HUES48 (cell line): ENCODE data around the gene GRB10.
A peak's percentile ranks its signal among the peaks of the same experiment; 100 is the strongest.

Experiments
- H3K27ac ChIP-seq: one replicate; pipeline ENCODE4 v1.7.0; 2013; ENCODE audit warnings: low read depth, low read length, inconsistent platforms
- H3K27me3 ChIP-seq: 2 replicates; pipeline ENCODE4 v1.6.1; 2013; ENCODE audit warnings: mild to moderate bottlenecking, low read length; ENCODE audit not compliant: control insufficient read depth, insufficient read depth
- H3K36me3 ChIP-seq: 2 replicates; pipeline ENCODE4 v1.6.1; 2013; ENCODE audit warnings: low read length; ENCODE audit not compliant: control insufficient read depth, insufficient read depth
- H3K4me1 ChIP-seq: 2 replicates; pipeline ENCODE4 v1.6.1; 2013; ENCODE audit warnings: mild to moderate bottlenecking, low read length; ENCODE audit not compliant: control insufficient read depth, insufficient read depth
- H3K4me3 ChIP-seq: 2 replicates; pipeline ENCODE4 v1.5.1; 2013; ENCODE audit warnings: mild to moderate bottlenecking, low read depth, low read length
- H3K9ac ChIP-seq: 2 replicates; pipeline ENCODE4 v1.6.1; 2013; ENCODE audit warnings: mild to moderate bottlenecking, low read depth, low read length, moderate library complexity
- H3K9me3 ChIP-seq: 2 replicates; pipeline ENCODE4 v1.6.1; 2013; ENCODE audit warnings: low read length; ENCODE audit not compliant: control insufficient read depth, insufficient read depth

GRB10 gene

DNA sequence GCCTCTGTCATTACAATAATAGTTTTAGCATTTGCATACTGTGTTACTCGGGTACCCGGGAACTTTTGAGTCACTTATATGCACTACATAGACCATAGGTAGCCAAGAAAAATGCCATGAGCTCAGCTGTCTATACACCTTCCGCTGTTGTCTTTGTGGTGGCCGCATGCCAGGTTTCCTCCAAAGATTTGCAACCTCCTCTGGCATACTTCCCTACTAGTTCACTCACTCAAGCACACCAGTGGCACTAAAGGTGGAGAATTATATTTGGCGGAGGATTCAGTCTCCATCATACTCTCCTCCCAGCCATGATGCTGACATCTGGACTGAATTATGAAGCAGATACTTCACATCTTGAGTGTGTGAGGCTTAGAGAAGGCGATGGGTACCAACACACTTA is 35.6 kb upstream of the GRB10 start:
- Histone ChIP-seq H3K4me3 (no peak overlapping the region), H3K9me3 (no peaks in the 10 kb centered on the region), H3K27ac (no peak overlapping the region), H3K27me3 (no peaks in the 10 kb centered on the region), H3K9ac (no peak overlapping the region), H3K4me1 (peaks cover 18% of the 10 kb centered on the region), H3K36me3 (no peaks in the 10 kb centered on the region)

DNA sequence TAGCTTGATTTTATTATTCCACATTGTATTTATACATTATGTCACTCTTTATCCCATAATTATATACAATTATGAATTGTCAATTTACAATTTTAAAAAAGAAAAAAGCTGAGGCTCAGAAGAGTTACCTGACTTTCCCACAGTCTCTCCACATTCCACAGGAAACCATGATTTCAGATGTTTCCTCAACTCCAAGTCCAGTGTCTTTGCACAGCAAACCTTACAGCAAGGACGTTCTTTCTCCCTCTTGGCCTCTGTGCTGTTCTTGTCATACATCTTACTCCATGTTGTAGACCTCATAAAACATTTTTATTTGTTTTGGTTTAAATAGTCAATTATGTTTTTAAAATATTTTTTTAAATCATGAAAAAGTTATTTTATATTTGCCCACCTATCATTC is 34.9 kb upstream of the GRB10 start:
- Histone ChIP-seq H3K4me3 (no peak overlapping the region), H3K9ac (no peak overlapping the region), H3K27ac (no peak overlapping the region), H3K27me3 (no peaks in the 10 kb centered on the region), H3K9me3 (no peaks in the 10 kb centered on the region), H3K4me1 (peaks cover 25% of the 10 kb centered on the region), H3K36me3 (no peaks in the 10 kb centered on the region)

DNA sequence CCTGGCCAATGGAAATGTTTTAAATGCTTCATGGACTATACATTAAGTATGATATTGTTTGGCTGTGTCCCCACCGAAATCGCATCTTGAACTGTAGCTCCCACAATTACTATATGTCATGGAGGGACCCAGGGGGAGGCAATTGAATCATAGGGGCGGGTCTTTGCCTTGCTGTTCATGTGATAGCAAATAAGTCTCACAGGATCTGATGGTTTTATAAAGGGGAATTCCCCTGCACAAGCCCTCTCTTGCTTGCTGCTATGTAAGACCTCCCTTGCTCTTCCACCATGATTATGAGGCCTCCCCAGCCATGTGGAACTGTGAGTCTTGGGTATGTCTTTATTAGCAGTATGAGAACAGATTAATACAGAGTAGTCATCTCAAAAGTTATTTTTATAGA is 32.4 kb upstream of the GRB10 start:
- Histone ChIP-seq H3K27ac (no peak overlapping the region), H3K36me3 (no peaks in the 10 kb centered on the region), H3K9ac (no peak overlapping the region), H3K4me1 (peaks cover 32% of the 10 kb centered on the region), H3K9me3 (no peaks in the 10 kb centered on the region), H3K4me3 (no peak overlapping the region), H3K27me3 (peaks cover 2% of the 10 kb centered on the region; the same call in 1 of the 2 replicates)

DNA sequence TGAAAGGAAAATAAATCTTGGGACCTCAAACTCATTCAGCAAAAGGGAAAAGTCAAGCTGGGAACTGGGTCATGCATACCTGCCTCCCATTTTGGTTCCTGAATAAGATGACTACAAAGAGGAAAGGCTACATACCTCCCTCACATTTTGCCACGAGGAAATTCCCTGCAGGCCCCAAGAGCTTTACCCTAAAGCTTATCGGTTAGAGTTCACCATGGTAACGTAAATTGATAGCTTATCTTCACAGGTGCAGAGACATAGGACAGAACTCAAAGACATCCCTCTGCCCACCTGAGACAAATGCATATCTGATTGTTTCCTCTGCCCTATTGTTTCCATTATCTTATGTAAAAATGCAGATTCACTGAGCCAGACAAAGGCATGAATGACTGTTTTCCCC is 31.5 kb upstream of the GRB10 start:
- Histone ChIP-seq H3K4me3 (no peak overlapping the region), H3K4me1 (peaks cover 32% of the 10 kb centered on the region), H3K27ac (peak overlapping the region; percentile 80), H3K9ac (no peak overlapping the region), H3K36me3 (no peaks in the 10 kb centered on the region), H3K9me3 (no peaks in the 10 kb centered on the region), H3K27me3 (peaks cover 3% of the 10 kb centered on the region; the same call in 1 of the 2 replicates)

DNA sequence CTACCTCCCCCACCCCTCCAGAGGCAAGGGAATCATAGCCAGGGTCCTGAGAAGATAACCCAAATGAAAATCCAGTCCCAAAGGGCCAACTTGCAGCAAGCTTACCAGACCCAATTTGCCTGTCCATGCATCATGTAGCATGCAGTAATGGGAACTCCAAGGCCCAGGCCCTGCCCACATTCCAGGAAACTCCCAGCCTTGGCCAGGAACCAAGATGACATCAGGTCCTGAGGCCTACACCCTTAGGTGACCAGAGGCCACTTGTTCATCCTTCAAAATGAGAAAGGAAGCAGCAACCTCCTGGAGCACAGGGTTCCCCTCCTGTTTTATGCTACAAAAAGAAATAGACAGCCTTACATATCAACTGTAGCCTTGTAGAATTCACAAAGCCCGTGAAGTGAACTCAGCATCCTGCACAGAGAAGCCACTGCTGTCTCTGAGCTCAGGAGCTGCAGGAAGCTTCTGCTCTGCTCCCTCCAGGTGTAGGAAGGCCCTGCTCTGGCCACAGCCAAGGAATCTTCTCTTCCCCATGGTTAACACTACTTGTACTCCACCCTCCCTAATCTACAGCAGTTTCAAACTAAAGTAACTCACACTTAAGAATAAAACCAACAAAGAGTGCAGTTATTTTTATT is 30.3 kb upstream of the GRB10 start:
- H3K36me3 ChIP-seq, result no peaks in the 10 kb centered on the region
- H3K27ac ChIP-seq, result peak overlapping the region; percentile 21
- H3K4me3 ChIP-seq, result no peak overlapping the region
- H3K4me1 ChIP-seq, result peaks cover 32% of the 10 kb centered on the region
- H3K9me3 ChIP-seq, result no peaks in the 10 kb centered on the region
- H3K27me3 ChIP-seq, result peaks cover 3% of the 10 kb centered on the region; the same call in 1 of the 2 replicates
- H3K9ac ChIP-seq, result no peak overlapping the region

DNA sequence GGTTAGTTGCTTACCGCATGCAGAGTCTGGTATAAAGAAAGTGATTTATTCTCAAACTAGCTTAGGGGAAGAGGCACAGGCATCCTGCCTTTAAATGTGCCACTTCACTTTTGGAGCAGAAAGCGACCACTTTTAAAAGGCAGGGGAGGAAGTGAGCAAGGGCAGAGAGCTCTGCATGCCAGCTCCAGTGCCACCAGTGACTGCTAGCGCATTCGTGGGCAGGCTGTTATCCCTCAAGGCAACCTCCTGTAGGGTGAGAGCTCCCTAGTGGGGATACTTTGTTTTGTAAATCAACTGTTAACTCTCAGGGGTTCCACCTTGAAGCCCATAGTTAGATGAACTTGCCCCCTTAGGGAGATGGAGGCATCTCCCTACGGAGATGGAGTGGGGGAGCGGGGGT is 29.4 kb upstream of the GRB10 start:
- Histone ChIP-seq H3K36me3 (no peaks in the 10 kb centered on the region), H3K4me3 (no peak overlapping the region), H3K9me3 (no peaks in the 10 kb centered on the region), H3K27me3 (peaks cover 3% of the 10 kb centered on the region; the same call in 1 of the 2 replicates), H3K4me1 (peaks cover 32% of the 10 kb centered on the region), H3K9ac (no peak overlapping the region), H3K27ac (peak overlapping the region; percentile 45)

DNA sequence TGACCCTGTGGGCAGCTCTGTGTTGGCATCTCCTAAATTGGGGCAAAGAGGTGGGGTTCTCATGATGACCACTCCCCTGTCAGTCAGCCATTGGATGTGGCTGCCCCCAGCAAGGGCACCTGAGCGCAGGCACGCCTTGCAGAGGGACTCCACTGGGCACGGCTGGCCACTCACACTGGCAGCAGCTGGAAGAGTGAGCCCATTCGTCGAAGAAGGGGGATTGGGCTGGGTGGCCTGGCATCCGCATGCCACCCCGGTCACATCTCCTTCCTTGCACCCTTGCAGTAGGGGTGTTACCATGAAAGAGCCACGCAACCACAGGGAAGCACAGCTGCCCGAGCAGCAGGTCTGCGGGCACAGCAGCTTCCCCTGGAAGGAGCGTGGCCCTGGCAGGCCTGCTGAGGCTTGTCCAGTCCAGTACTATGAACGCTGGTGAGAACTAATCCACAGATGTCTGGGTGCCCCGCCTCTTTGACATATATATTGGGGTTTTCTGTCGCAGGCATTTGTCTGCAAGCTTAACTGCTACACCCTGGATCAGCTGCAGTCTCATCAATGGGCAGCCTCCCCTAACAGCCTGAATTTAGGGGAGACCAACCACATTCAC is 25.7 kb upstream of the GRB10 start:
- H3K27ac ChIP-seq, result no peak overlapping the region
- no peak overlapping the region for H3K9ac ChIP-seq
- no peaks in the 10 kb centered on the region for H3K36me3 ChIP-seq
- H3K9me3 ChIP-seq, result no peaks in the 10 kb centered on the region
- peaks cover 3% of the 10 kb centered on the region; the same call in 1 of the 2 replicates for H3K27me3 ChIP-seq
- peaks cover 26% of the 10 kb centered on the region for H3K4me1 ChIP-seq
- H3K4me3 ChIP-seq, result no peak overlapping the region

DNA sequence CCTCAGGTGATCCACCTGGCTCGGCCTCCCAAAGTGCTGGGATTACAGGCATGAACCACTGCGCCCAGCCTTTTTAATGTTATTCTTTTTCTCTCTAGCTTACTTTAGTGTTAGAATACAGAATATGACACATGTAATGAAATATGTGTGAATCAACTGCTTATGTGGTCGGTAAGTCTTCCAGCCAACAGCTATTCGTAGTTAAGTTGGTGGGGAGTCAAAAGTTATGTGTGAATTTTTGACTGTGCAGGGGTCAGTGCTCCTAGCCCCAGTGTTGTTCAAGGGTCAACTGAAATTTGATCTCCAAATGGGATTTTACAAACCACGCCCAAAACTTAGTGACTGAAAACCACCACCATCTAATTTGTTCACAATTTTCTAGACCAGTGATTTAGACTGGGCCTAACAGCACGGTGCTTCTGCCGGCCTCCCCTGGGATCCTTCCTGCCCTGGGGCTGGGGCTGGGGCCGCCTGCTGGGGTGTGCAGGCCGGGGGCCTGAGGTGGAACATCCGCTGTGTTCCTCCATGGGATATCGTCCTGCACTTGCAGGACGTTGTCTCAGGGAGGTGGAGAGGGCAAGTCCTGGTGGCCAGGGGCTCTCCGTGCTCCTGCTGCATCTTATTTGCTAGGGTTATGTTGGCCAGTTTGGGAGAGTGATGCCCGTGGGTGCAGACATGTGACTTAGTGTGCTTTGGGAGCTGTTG is 24.5 kb upstream of the GRB10 start:
- H3K27me3 ChIP-seq, result peaks cover 3% of the 10 kb centered on the region; the same call in 1 of the 2 replicates
- H3K27ac ChIP-seq, result no peak overlapping the region
- H3K4me1 ChIP-seq, result peaks cover 16% of the 10 kb centered on the region
- H3K9ac ChIP-seq, result no peak overlapping the region
- H3K4me3 ChIP-seq, result no peak overlapping the region
- no peaks in the 10 kb centered on the region for H3K9me3 ChIP-seq
- H3K36me3 ChIP-seq, result no peaks in the 10 kb centered on the region

DNA sequence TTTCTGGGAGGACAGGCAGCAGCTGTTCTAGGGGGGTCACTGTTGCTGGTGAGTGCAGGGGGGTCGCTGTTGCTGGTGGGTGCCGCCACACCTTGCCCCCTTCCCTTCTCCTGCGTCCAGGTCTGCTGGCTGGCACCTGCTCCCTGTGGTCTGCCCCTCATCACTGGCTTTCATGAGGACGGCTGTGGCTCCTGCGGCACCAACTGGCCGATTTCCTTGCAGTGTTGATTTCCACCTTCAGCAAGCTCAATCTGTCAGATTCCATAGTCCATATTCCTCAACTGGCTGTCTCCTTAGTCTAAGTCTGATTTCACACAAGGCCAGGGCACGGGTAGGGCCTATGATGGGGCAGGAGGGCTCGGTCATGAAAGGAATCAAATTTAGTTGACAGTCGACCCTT is 23.4 kb upstream of the GRB10 start:
- Histone ChIP-seq H3K4me1 (peaks cover 6% of the 10 kb centered on the region; the same call in 1 of the 2 replicates), H3K27ac (no peak overlapping the region), H3K9me3 (no peaks in the 10 kb centered on the region), H3K36me3 (no peaks in the 10 kb centered on the region), H3K4me3 (no peak overlapping the region), H3K9ac (no peak overlapping the region), H3K27me3 (peaks cover 3% of the 10 kb centered on the region; the same call in 1 of the 2 replicates)

DNA sequence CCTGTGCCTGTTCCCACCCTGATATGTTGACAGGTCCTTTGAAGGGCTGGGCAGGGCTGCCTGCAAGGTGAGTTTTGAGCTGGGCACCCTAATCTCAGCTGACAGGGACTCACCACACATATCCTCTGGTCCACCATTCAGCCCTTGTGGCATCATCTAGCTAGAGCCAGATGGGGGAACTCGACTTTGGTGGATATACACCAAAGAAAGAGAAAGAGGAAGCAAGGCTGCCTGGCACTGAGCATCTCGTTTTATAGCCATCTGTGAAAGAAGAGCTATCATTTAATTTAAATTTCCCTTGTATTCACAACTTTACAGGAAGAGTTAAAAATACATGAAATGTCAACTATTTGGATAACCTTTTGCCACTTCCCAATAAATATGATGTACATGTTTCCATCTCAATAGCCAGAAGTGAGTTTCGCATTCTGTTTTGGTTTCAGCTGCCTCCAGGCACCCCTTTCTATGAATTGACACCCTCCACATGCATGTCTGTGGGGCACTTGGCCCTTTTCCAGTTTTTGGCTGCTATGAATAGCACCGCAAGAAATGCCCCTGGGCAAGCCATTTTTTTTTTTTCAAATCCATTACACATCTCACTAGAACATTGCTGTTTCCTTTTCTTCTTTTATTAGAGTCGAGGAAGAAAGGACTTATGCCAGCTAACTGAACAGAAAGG is 22.9 kb upstream of the GRB10 start:
- no peak overlapping the region for H3K4me3 ChIP-seq
- no peak overlapping the region for H3K9ac ChIP-seq
- H3K27ac ChIP-seq, result no peak overlapping the region
- H3K36me3 ChIP-seq, result no peaks in the 10 kb centered on the region
- H3K9me3 ChIP-seq, result no peaks in the 10 kb centered on the region
- peaks cover 6% of the 10 kb centered on the region; the same call in 1 of the 2 replicates for H3K4me1 ChIP-seq
- peaks cover 3% of the 10 kb centered on the region; the same call in 1 of the 2 replicates for H3K27me3 ChIP-seq
